NCI-H1092 treated with DMSO at 0.1 percent for 48 hours (cell line): ENCODE measurements around the gene PELI2.
A peak's percentile ranks its signal among the peaks of the same experiment; 100 is the strongest.

Experiments
- DNase-seq: peaks from one replicate; lab custom pipeline; 2025; lab: John Stamatoyannopoulos, UW

Gene PELI2

GRCh38 chr14:56173365-56173922 is 55.2 kb downstream of the PELI2 start:
- no peak for DNase-seq

DNA sequence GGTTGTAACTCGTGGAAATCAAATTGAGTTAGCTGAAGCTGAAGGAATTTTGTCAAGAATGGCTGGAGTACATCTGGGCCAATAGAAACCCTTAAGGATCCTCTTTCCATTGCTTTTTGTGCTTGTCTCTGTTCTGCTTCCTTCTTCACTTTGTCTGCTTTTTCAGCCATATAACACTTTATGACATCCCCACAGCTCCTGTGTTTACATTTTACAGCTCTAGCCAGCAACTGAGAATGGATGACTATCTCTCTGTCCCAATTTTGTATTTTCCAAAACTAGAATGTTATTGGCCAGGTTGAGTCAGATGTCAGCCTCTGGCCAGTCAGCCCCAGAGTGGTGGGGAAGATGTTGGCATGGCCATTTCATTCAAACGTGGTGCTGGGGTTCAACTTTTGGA is 57.6 kb downstream of the PELI2 start:
- DNase-seq, result no peak

- peak; percentile 56 for DNase-seq
These were observed 58.3 kb downstream of the PELI2 start for GRCh38 chr14:56176530-56176929.

DNA sequence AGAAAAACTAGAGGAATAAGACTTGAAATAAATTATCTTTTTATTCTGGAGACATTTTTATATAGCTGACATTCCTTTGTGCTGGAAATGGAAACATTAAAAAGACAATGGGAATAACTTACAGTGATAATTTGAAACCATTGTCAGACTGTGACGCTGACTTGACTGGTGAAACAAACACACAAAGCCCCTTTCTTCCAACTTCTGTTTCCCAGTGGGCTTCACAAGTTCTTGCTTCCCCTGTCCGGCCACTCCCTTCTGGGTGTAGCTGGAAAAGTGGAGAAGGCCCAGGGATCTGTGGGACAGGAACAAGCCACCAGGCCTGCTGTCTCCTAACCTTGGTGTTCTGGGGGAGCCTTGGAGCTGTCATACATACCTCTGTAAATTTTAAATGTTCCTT is 58.8 kb downstream of the PELI2 start:
- DNase-seq, result no peak

- DNase-seq, result peak; percentile 65
These were observed 62.7 kb downstream of the PELI2 start for GRCh38 chr14:56180754-56181542.

- DNase-seq, result peak; percentile 100
These were observed 63.5 kb downstream of the PELI2 start for GRCh38 chr14:56181681-56182085.

DNA sequence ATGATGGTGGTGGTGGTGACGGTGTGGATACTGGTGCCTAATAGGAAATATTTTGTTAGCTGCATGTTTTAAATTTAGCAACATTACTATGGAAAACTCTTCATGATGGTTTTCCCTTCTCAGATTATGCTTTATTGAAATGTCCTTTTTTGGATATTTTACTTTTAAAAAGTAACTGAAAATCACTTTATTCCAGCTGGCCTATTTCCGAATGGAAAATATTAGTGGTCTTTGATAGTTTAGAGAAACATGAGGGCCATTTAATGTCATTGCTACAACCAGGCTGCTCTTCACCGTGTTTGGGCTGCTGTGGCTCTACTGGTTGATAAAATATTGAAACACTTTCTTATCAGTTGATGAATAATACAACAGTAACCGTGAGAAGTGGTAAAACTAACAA is 64.2 kb downstream of the PELI2 start:
- no peak for DNase-seq

DNA sequence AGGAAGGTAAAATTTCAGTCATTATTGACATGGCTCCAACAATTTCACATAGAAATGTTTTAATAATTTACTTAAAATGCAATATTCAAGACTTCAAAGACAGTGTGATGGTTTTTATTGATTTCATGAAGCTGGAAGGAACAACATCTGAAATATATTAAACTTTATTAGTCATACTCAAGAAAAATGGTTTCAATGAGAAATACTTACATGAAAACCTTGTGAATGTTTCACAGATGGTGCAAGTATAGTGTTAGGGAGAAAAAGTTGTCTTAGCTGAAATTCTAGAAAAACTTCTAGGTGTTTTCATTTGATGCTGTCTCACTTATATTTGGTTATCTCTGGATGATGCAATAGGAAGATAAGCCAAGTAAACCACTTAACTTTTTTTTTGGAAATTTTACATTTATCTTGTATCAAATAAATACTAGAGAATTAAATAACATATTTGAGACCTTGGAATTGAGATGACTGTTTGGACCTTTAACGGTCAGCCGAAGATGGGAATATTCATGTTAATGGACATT is 65.5 kb downstream of the PELI2 start:
- peak; percentile 50 for DNase-seq

GRCh38 chr14:56185992-56186391 is 67.8 kb downstream of the PELI2 start:
- DNase-seq, result peak; percentile 51

DNA sequence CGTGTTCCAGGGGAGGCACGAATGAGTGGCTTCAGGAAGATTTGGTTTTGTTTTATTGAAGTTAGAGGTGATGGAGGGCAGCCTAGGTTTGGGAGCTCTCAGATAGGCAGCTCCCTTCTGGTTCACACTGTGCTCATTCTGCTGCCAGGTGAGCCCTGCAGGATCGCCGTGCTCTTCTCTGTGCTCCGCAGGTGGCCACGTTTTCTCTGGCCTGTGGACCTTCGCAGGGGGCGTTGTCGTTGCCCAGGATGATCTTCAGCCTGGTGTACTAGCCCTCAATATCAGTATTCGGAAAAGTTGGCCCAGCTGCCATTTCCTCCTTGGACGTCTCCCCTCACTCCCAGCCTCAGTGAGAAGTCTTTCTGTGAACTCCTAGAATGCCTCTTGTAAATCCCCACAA is 69.5 kb downstream of the PELI2 start:
- no peak for DNase-seq

DNA sequence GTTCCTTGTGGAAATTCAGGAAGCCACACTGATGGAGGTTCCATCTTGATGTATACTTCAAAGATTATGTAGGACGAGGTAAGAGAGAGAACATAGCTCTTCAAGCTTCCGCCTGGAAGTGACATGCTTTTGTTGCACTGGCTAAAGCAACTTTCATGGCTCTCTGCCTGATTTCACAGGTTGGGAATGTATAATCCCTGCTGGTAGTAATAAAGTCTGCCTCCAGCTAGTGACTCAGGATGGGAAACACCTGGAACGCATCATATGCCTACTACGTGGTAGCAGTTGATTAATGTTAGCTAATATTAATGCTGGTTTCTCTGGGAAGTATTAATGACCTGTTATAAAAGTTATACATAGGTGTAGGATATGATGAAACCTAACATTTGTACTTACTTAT is 71.1 kb downstream of the PELI2 start:
- no peak for DNase-seq

DNA sequence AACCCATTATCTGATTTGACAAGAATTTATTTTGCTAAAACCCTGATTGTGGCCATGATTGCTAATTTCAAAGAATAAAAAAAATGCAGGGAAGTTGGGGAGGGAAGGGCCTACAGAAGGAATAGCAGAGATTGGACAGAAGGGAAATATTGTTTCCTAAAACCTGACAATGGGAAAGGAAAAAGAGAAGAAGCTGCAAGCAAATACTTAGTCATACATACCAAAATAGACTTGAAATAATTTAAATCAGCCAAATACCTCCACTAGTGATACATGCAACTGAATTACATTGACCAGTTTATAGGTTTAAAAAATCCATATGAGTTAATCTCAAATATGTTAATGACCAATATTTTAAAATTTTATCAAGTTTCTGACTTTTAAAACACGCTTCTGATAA is 75.1 kb downstream of the PELI2 start:
- no peak for DNase-seq

- no peak for DNase-seq
These were observed 75.8 kb downstream of the PELI2 start for GRCh38 chr14:56194042-56194441.

GRCh38 chr14:56195223-56195622 is 77.0 kb downstream of the PELI2 start:
- peak; percentile 56 for DNase-seq

DNA sequence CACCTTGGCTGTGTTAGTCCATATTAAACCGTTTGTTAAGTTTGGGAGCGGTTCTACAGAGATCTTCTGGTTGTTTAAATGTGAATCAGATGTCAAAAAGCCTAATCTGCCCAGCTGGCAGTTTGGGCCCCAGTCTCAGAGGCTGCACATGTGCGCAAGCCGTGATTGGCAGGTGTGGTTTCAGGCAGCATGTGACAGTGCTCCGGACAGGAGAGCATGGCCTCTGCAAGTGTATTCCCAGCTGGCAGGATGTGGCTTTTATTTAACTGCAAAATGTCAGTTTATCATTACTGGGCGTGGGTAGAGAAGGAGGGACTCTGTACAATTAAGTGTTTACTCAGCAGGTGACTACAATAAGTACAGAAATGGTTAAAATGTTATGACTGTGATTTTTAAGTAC is 77.5 kb downstream of the PELI2 start:
- DNase-seq, result peak; percentile 72

DNA sequence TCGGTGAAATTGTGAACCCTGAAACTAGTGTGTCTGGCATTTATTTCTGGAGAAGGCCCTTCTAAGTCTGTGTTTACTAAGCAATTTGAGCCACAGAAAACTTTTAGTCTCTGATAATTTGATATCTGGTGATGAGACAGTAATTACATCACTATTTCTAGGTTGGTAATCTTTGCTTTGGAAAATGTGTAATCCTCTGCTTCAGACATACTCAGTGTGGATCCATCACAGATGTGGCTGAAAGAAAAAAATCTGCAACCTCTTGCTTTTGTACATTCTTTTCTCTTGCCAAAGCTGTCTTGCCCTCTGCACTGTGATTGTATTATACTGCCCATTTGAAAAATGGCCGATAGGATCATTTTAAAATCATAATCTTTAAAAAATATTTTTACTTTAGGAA is 78.1 kb downstream of the PELI2 start:
- DNase-seq, result no peak

GRCh38 chr14:56197150-56197549 is 78.9 kb downstream of the PELI2 start:
- DNase-seq, result no peak

DNA sequence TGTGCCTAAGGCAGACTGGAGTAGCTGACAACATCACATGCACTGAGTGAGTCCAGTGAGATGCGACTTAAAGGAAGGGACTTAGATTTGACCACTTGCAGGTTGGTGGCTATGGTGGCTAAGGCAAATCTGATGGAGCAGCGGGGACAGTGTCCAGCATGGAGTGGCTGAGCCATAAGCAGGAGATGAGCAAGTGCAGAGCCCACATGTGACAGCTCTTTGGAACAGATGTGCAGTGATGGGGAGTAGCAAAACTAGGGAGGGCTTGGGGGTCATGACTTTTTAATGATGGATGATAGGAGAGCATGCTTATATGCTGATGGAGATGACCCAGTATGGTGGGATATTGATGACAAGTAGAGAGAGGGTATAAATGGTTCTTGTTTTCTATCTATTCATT is 80.2 kb downstream of the PELI2 start:
- no peak for DNase-seq

DNA sequence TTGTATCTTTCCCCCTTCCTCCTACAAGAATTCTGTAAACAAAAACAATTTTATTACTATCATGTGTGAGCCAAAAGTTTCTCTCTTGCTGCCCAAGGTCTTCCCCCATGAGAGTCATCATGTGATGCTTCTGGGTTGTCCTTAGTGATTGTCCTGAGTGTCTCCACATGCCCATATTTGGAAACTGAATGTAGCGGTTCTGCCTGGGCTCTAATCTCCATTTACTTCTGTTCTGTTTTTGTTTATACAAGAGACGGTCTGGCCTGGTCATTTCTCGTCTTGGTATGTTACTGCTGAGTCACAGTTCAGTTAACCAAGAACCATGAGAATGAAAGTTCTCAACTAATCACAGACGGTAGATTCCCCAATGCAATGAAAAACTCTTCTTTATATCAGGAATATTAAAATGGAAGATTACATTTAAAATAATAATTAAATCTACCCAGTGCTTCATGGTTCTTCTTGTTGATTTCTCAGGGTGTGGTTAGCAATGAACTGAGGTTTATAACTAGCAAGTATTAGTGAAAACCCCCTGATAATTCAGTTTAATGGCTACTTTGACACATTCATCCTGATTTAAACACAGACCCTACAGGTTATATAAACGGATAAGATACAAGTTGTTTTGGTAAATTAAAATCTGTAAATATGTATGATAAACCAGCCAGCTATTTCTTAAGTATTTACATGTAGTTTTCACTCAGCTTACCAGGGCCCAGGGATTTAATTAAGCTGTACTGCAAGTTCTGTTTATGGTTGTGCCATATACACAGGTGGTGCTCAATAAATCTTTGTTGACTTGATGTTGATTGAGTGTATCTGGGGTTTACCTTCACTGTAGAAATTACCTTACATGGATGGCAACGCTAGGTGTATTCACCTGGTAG is 81.1 kb downstream of the PELI2 start:
- no peak for DNase-seq

- DNase-seq, result no peak
These were observed 81.9 kb downstream of the PELI2 start for GRCh38 chr14:56199982-56200577.

GRCh38 chr14:56202256-56202655 is 84.0 kb downstream of the PELI2 start:
- DNase-seq, result no peak

- DNase-seq, result no peak
These were observed 87.7 kb downstream of the PELI2 start for GRCh38 chr14:56205881-56206280.
